ENCODE data around the gene SPTLC2.

SPTLC2 gene

GRCh38 chr14:77467801-77468200 is 148.6 kb downstream of the SPTLC2 start:
- no peak for DNase-seq (ENCODE audit: low spot score)

GRCh38 chr14:77459072-77459723 is 157.2 kb downstream of the SPTLC2 start:
- peak; percentile 88 for DNase-seq (ENCODE audit: low spot score)

GRCh38 chr14:77458249-77458950 is 158.0 kb downstream of the SPTLC2 start:
- peak; percentile 83 for DNase-seq (ENCODE audit: low spot score)

GRCh38 chr14:77457522-77458248 is 158.8 kb downstream of the SPTLC2 start, which contains the start of the genes AHSA1 and VIPAS39:
TSS of gene AHSA1 (plus strand) at chr14:77458093. CDS start at chr14:77458190, 97 bp downstream.
TSS of gene VIPAS39 (minus strand) at chr14:77457601. CDS start at chr14:77454102, 3,499 bp downstream.
- DNase-seq (ENCODE audit: low spot score), result peak; percentile 99

GRCh38 chr14:77457115-77457521 is 159.3 kb downstream of the SPTLC2 start:
- no peak for DNase-seq (ENCODE audit: low spot score)

Measured in NAMALWA (cell line).